Breast epithelium (tissue), 3 donors: Measurements from ENCODE around the gene MNX1.

ENCODE experiments used
- CTCF ChIP-seq, 3 donors: fragments of 450-650 bp; IDR thresholded peaks; one replicate each; pipeline ENCODE4 v1.5.1; 2016 to 2017; ENCODE audit warnings: antibody characterized with exemption in 3 of 3, mild to moderate bottlenecking in 3 of 3, moderate library complexity in 3 of 3
- POLR2A ChIP-seq: fragments of 450-650 bp; IDR thresholded peaks from one replicate; pipeline ENCODE4 v1.6.1; 2016; ENCODE audit warnings: antibody characterized with exemption, mild to moderate bottlenecking, moderate library complexity

- TF ChIP-seq CTCF (IDR thresholded peaks at IDR 0.05) (no peak), POLR2A (no peak)
These were observed 34.8 kb downstream of the MNX1 start for GRCh38 chr7:156975620-156976019.
